Kidney epithelial cell (primary cell): ENCODE data around the gene AP4S1. TPM values are rescaled to one million over a fixed set of nuclear protein-coding genes. Genes with fewer than 3 reads are reported as not detected.
"Not testable (repeated sequence)": the region's sequence is repeated elsewhere in the genome, so short reads cannot be mapped to it uniquely, and the experiment has no call there.

ENCODE experiments used
- DNase-seq: peaks from one replicate; pipeline ENCODE4 v3.0.0-alpha.2; 2010; ENCODE audit warnings: low read depth
- H3K27me3 ChIP-seq: 2 replicates; pipeline ENCODE4 v1.6.0; 2011; ENCODE audit warnings: low read length; ENCODE audit not compliant: control insufficient read depth, insufficient read depth
- H3K36me3 ChIP-seq: 2 replicates; pipeline ENCODE4 v1.5.1; 2011; ENCODE audit warnings: low read length; ENCODE audit not compliant: control insufficient read depth, insufficient read depth
- H3K4me3 ChIP-seq: 2 replicates; pipeline ENCODE4 v1.5.1; 2011; ENCODE audit warnings: low read depth, mild to moderate bottlenecking, control low read depth, low read length
- total RNA-seq: library from RNA; depleted of rRNA; stranded (reverse); fragments of >200 nt; gene quantifications from 2 replicates; pipeline ENCODE4 v1.2.3, GENCODE V29; 2015
- TF ChIP-seq, protein P1 (sequence below): IDR thresholded peaks from 2 replicates; pipeline ENCODE4 v1.5.1; 2011; ENCODE audit warnings: mild to moderate bottlenecking, moderate library complexity, low read length, control low read depth, inconsistent platforms; ENCODE audit not compliant: insufficient read depth, poor library complexity, severe bottlenecking

Gene AP4S1
- total RNA-seq, 1 donor from 2014 or later, result 16.0 TPM

DNA sequence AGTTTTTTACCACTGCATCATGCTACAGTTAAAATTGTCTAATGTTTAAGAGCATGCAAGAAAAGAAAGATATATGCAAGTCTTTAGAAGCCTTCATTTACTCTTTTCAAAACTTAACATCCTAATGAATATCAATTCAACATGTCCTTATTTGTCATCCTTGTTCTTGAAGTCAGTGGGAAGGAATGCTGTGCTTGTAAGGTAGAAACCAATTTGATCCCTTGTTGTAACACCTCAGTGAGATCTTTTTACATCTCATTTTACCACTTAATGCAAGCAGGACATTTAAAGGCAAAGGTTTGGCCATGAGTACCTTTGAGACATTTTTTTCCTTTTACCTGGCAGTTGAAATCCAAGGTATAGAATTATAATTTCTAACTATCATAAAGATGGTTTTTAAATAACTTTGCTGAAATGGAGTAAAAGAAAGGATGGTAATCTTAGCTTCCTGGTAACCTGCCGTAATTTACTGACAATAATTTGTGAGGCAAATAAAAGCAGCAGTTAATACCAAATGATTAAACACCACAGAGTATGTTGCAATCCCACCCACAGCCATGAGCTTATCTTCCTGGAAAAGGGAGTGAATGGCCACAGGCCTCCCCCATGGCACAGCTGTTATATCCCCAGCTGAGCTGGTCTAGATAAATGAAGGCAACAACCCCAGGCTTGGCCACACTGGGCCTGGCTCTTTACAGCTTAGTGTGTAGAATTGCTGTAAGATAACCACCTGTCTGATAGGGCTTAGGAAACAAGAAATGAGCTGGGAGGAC, 33.9 kb downstream of the AP4S1 start:
- no peaks in the 10 kb centered on the region for H3K27me3 ChIP-seq
- H3K36me3 ChIP-seq, result no peaks in the 10 kb centered on the region
- peak; percentile 75 for DNase-seq
- no peak overlapping the region for H3K4me3 ChIP-seq
- TF ChIP-seq, protein P1, sequence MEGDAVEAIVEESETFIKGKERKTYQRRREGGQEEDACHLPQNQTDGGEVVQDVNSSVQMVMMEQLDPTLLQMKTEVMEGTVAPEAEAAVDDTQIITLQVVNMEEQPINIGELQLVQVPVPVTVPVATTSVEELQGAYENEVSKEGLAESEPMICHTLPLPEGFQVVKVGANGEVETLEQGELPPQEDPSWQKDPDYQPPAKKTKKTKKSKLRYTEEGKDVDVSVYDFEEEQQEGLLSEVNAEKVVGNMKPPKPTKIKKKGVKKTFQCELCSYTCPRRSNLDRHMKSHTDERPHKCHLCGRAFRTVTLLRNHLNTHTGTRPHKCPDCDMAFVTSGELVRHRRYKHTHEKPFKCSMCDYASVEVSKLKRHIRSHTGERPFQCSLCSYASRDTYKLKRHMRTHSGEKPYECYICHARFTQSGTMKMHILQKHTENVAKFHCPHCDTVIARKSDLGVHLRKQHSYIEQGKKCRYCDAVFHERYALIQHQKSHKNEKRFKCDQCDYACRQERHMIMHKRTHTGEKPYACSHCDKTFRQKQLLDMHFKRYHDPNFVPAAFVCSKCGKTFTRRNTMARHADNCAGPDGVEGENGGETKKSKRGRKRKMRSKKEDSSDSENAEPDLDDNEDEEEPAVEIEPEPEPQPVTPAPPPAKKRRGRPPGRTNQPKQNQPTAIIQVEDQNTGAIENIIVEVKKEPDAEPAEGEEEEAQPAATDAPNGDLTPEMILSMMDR, result no peak

DNA sequence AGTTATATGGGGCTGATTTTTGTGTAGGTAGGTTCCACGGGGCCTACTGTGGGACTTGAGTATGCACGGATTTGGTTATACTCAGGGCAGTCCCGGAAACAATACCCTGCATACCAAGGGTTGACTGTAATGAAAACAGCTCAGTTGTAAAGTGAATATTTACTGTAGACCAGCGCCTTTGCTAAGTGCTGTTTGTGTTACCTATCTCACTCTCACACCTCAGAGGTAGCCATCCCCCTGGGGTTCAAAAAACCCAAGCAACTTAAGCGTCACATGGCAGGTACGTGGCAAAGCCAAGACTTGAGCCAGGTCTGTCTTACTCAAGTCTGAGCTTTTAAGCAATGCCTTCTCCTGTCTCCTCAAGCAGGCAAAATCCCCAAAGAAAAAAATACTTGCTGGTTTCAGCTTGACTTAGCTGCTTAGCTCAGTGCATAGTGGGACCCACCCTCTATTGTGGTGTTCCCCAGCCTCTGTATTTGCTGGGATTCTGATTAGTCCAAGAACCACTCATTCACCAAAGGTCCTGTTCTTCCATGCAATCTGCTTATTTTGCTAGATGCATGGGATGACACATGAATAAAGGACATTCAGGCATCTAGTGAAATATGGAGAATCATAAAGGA, 34.9 kb downstream of the AP4S1 start:
- TF ChIP-seq, protein P1, result no peak
- no peaks in the 10 kb centered on the region for H3K36me3 ChIP-seq
- no peaks in the 10 kb centered on the region for H3K27me3 ChIP-seq
- no peak overlapping the region for H3K4me3 ChIP-seq
- DNase-seq, result no peak

DNA sequence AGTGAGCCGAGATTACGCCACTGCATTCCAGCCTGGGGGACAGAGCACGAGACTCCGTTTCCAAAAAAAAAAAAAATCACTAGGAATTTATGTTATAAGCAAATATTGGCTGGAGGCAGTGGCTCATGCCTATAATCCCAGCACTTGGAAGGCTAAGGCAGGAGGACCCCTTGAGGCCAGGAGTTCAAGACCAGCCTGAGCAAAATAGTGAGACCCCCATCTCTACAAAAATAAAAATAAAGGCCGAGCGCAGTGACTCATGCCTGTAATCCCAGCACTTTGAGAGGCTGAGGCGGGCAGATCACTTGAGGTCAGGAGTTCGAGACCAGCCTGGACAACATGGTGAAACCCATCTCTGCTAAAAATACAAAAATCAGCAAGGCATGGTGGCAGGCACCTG, 37.5 kb downstream of the AP4S1 start:
- H3K27me3 ChIP-seq, H3K36me3 ChIP-seq, H3K4me3 ChIP-seq, DNase-seq: not testable (repeated sequence)

DNA sequence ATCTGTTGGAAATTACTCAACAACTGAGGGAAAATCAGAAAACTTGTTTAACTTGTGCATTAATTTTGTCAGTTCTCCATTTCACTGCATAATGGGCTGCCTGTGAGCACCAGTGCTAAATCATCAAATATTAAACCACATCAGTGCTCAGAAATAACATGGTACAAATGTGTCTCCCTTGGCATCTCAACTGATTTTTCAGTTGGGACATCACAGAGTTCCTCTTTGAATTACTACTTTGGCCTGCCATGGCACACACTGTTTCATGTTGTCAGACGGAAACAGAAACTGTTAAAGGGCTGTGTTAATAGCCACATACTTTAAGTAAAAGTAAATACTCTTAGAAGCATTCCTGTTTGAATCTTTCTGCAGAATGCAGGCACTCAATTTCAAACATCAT, 42.8 kb downstream of the AP4S1 start:
- DNase-seq, result no peak
- no peaks in the 10 kb centered on the region for H3K36me3 ChIP-seq
- no peaks in the 10 kb centered on the region for H3K27me3 ChIP-seq
- TF ChIP-seq, protein P1, result no peak
- H3K4me3 ChIP-seq, result no peak overlapping the region

DNA sequence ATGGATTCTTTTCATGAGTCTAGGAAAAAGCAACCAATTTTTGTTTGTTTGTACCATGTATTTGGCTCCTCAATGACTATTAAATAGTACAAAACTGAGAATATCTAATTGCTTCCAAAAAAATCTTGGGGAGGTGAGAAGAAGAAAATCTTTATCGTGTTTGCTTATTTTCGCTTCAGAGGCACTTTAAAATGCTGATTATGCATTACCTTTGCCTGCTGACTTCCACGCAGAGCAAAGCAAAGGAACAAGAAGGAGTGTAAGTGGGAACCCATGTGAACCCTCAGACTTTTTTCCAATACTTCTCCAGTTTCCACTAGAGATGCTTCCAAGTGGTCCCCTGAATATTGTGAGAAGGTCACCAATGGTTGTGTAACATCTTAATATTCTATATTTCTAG, 43.9 kb downstream of the AP4S1 start:
- no peak overlapping the region for H3K4me3 ChIP-seq
- DNase-seq, result no peak
- no peaks in the 10 kb centered on the region for H3K36me3 ChIP-seq
- TF ChIP-seq, protein P1, result no peak
- no peaks in the 10 kb centered on the region for H3K27me3 ChIP-seq

DNA sequence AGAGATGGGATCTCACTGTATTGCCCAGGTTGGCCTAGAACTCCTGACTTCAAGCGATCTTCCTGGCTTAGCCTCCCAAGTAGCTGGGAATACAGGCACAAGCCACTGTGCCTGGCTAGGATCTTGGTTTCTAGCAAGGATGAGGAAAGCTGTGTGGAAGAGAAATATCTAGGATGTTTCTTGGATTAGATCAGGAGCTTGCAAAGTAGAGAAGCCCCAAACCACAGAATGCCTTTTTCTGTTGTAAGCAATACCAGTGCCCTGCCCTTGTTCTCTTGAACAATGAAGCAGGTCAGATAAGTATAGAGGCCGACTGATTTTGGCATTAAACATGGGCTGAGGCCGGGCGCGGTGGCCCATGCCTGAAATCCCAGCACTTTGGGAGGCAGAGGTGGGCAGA, 45.0 kb downstream of the AP4S1 start:
- Histone ChIP-seq H3K4me3 (no peak overlapping the region), H3K27me3 (no peaks in the 10 kb centered on the region), H3K36me3 (no peaks in the 10 kb centered on the region)
- TF ChIP-seq, protein P1, result no peak
- DNase-seq, result peak; percentile 86
